ENCODE results near the gene ADGRD1. TPM values are rescaled to one million over a fixed set of nuclear protein-coding genes. Genes with fewer than 3 reads are reported as not detected.
"Not testable (repeated sequence)": the region's sequence is repeated elsewhere in the genome, so short reads cannot be mapped to it uniquely, and the experiment has no call there.

The ADGRD1 gene
- total RNA-seq, 1 donor from 2014 or later: 108 TPM

- intact Hi-C loops (cut with DNase I): no loop called here
- Histone ChIP-seq H3K4me3 (no peak overlapping the region), H3K27ac (no peak overlapping the region), H3K36me3 (peaks cover 31% of the 10 kb centered on the region), H3K9me3 (no peaks in the 10 kb centered on the region), H3K4me1 (no peaks in the 10 kb centered on the region), H3K27me3 (ENCODE audit: low read depth) (no peaks in the 10 kb centered on the region)
- peak in 1 of 2 donors; percentile 45 for ATAC-seq
- no peak for TF ChIP-seq CTCF (IDR thresholded peaks at IDR 0.05)
- no peak for DNase-seq
Measured at GRCh38 chr12:131118371-131118770, 164.7 kb downstream of the ADGRD1 start.

- intact Hi-C loops (cut with DNase I); H3K4me3 ChIP-seq; H3K27me3 ChIP-seq (ENCODE audit: low read depth); ATAC-seq; H3K4me1 ChIP-seq; H3K9me3 ChIP-seq; DNase-seq; H3K27ac ChIP-seq: not testable (repeated sequence)
- H3K36me3 ChIP-seq: peaks cover 27% of the 10 kb centered on the region
Measured at GRCh38 chr12:131119345-131119744, 165.6 kb downstream of the ADGRD1 start.

- DNase-seq: no peak
- no peak for TF ChIP-seq CTCF (IDR thresholded peaks at IDR 0.05)
- Histone ChIP-seq H3K36me3 (peaks cover 24% of the 10 kb centered on the region), H3K27ac (no peak overlapping the region), H3K27me3 (ENCODE audit: low read depth) (no peaks in the 10 kb centered on the region), H3K4me3 (no peak overlapping the region), H3K4me1 (no peaks in the 10 kb centered on the region), H3K9me3 (no peaks in the 10 kb centered on the region)
- ATAC-seq: no peak
- intact Hi-C loops (cut with DNase I): no loop called here
Measured at GRCh38 chr12:131119936-131120335, 166.2 kb downstream of the ADGRD1 start.

GRCh38 chr12:131120831-131121271, 167.1 kb downstream of the ADGRD1 start:
- DNase-seq: no peak

GRCh38 chr12:131121705-131122405, 168.1 kb downstream of the ADGRD1 start:
- Histone ChIP-seq H3K4me3 (no peak overlapping the region), H3K36me3 (peaks cover 20% of the 10 kb centered on the region), H3K4me1 (no peaks in the 10 kb centered on the region), H3K27me3 (ENCODE audit: low read depth) (no peaks in the 10 kb centered on the region), H3K27ac (no peak overlapping the region), H3K9me3 (no peaks in the 10 kb centered on the region)
- no peak for ATAC-seq
- TF ChIP-seq CTCF (IDR thresholded peaks at IDR 0.05): no peak
- no peak for DNase-seq
- intact Hi-C loops (cut with DNase I): no loop called here

More at GRCh38 chr12:131120831-131121271, 167.1 kb downstream of the ADGRD1 start:
- Histone ChIP-seq H3K27me3 (ENCODE audit: low read depth) (no peaks in the 10 kb centered on the region), H3K27ac (no peak overlapping the region), H3K9me3 (no peaks in the 10 kb centered on the region), H3K4me1 (no peaks in the 10 kb centered on the region), H3K36me3 (peaks cover 20% of the 10 kb centered on the region), H3K4me3 (no peak overlapping the region)
- no peak for TF ChIP-seq CTCF (IDR thresholded peaks at IDR 0.05)
- intact Hi-C loops (cut with DNase I): no loop called here
- no peak for ATAC-seq

GRCh38 chr12:131122631-131123030, 168.9 kb downstream of the ADGRD1 start:
- DNase-seq: no peak
- H3K4me3 ChIP-seq: no peak overlapping the region
- ATAC-seq: no peak
- no peaks in the 10 kb centered on the region for H3K4me1 ChIP-seq
- intact Hi-C loops (cut with DNase I): no loop called here
- H3K36me3 ChIP-seq: peaks cover 20% of the 10 kb centered on the region
- no peaks in the 10 kb centered on the region for H3K27me3 ChIP-seq (ENCODE audit: low read depth)
- no peak for TF ChIP-seq CTCF (IDR thresholded peaks at IDR 0.05)
- no peak overlapping the region for H3K27ac ChIP-seq
- H3K9me3 ChIP-seq: no peaks in the 10 kb centered on the region

All from lower lobe of right lung (tissue), 2 donors.